UCSD-AML1 (cell line): ENCODE data around the gene IFIT2.
"Not testable (repeated sequence)": the region's sequence is repeated elsewhere in the genome, so short reads cannot be mapped to it uniquely, and the experiment has no call there.

ENCODE experiments used
- DNase-seq: peaks from one replicate; lab custom pipeline; 2025; ENCODE audit not compliant: unreplicated experiment; lab: John Stamatoyannopoulos, UW

IFIT2 gene

GRCh38 chr10:89306434-89307268, 4.8 kb downstream of the IFIT2 start:
- no peak for DNase-seq

GRCh38 chr10:89307269-89307577, 5.4 kb downstream of the IFIT2 start:
- DNase-seq, result no peak

- DNase-seq, result no peak
These were observed 6.4 kb downstream of the IFIT2 start for GRCh38 chr10:89308266-89308665.

GRCh38 chr10:89308736-89309135, 6.9 kb downstream of the IFIT2 start:
- DNase-seq, result no peak

GRCh38 chr10:89309156-89310055, 7.6 kb downstream of the IFIT2 start:
- DNase-seq, result no peak

GRCh38 chr10:89310056-89310893, 8.4 kb downstream of the IFIT2 start:
- DNase-seq, result no peak

- no peak for DNase-seq
These were observed 11.1 kb downstream of the IFIT2 start for GRCh38 chr10:89312973-89313372.

- DNase-seq, result no peak
These were observed 12.8 kb downstream of the IFIT2 start for GRCh38 chr10:89314676-89315075.

GRCh38 chr10:89318047-89318446, 16.2 kb downstream of the IFIT2 start:
- not testable (repeated sequence) for DNase-seq

GRCh38 chr10:89325081-89325480, 23.2 kb downstream of the IFIT2 start:
- not testable (repeated sequence) for DNase-seq

- not testable (repeated sequence) for DNase-seq
These were observed 24.0 kb downstream of the IFIT2 start for GRCh38 chr10:89325856-89326255.

- DNase-seq, result peak; percentile 59
These were observed 26.1 kb downstream of the IFIT2 start, which contains the start of gene IFIT3 for GRCh38 chr10:89327803-89328441. Gene IFIT3 (plus strand): TSS chr10:89327997. CDS start chr10:89328074, 77 bp downstream.

- no peak for DNase-seq
These were observed 27.3 kb downstream of the IFIT2 start for GRCh38 chr10:89329151-89329550.

- not testable (repeated sequence) for DNase-seq
These were observed 28.2 kb downstream of the IFIT2 start for GRCh38 chr10:89330014-89330413.

GRCh38 chr10:89330537-89331212, 28.8 kb downstream of the IFIT2 start:
- no peak for DNase-seq

- DNase-seq, result not testable (repeated sequence)
These were observed 29.8 kb downstream of the IFIT2 start for GRCh38 chr10:89331487-89332122.

- no peak for DNase-seq
These were observed 30.3 kb downstream of the IFIT2 start for GRCh38 chr10:89332123-89332633.

GRCh38 chr10:89335226-89335625, 33.4 kb downstream of the IFIT2 start:
- DNase-seq, result no peak

- no peak for DNase-seq
These were observed 34.4 kb downstream of the IFIT2 start for GRCh38 chr10:89336241-89336640.
